Smooth muscle cell of the brain vasculature (primary cell): ENCODE data around the gene COL20A1.
A peak's percentile ranks its signal among the peaks of the same experiment; 100 is the strongest.

Source experiments
- DNase-seq: peaks from one replicate; pipeline ENCODE4 v3.0.0-alpha.2; 2012; ENCODE audit warnings: low read depth, low spot score

The COL20A1 gene

GRCh38 chr20:63261060-63261794 is 31.8 kb upstream of the COL20A1 start:
- no peak for DNase-seq

GRCh38 chr20:63261795-63262528 is 31.0 kb upstream of the COL20A1 start:
- no peak for DNase-seq

GRCh38 chr20:63262836-63263235 is 30.1 kb upstream of the COL20A1 start:
- no peak for DNase-seq

- DNase-seq: no peak
Observed at GRCh38 chr20:63264000-63264399, 29.0 kb upstream of the COL20A1 start.

- no peak for DNase-seq
Observed at GRCh38 chr20:63264519-63264918, 28.5 kb upstream of the COL20A1 start.

- no peak for DNase-seq
Observed at GRCh38 chr20:63265891-63266515, 27.0 kb upstream of the COL20A1 start.

GRCh38 chr20:63267691-63268090 is 25.3 kb upstream of the COL20A1 start:
- no peak for DNase-seq

- DNase-seq: no peak
Observed at GRCh38 chr20:63268256-63268655, 24.7 kb upstream of the COL20A1 start.

- no peak for DNase-seq
Observed at GRCh38 chr20:63268671-63269439, 24.1 kb upstream of the COL20A1 start.

GRCh38 chr20:63269724-63270123 is 23.3 kb upstream of the COL20A1 start:
- DNase-seq: no peak

GRCh38 chr20:63270606-63271325 is 22.2 kb upstream of the COL20A1 start:
- DNase-seq: no peak

- DNase-seq: peak; percentile 50
Observed at GRCh38 chr20:63272105-63273058, 20.6 kb upstream of the COL20A1 start, which contains the start of gene ARFGAP1. Gene ARFGAP1, plus strand, starts transcription at chr20:63272813. Its CDS starts 2,768 bp downstream, at chr20:63275581.

GRCh38 chr20:63273059-63273579 is 19.9 kb upstream of the COL20A1 start:
- DNase-seq: no peak

- no peak for DNase-seq
Observed at GRCh38 chr20:63273635-63274380, 19.2 kb upstream of the COL20A1 start.

GRCh38 chr20:63274381-63275228 is 18.4 kb upstream of the COL20A1 start:
- DNase-seq: no peak

- no peak for DNase-seq
Observed at GRCh38 chr20:63275825-63276224, 17.2 kb upstream of the COL20A1 start.

GRCh38 chr20:63276956-63277355 is 16.0 kb upstream of the COL20A1 start:
- DNase-seq: no peak
